Stimulated activated CD4-positive, alpha-beta T cell treated with anti-CD3 and anti-CD28 coated beads, Interleukin-15, amount 100 ng/mL, for 24 hours (primary cell): ENCODE data around the gene CAND1.

Experiments
- DNase-seq: peaks from one replicate; pipeline ENCODE4 v3.0.0-alpha.2; 2020

Gene CAND1

GRCh38 chr12:67348683-67349082 is 79.5 kb downstream of the CAND1 start:
- no peak for DNase-seq

- no peak for DNase-seq
These were observed 83.5 kb downstream of the CAND1 start for GRCh38 chr12:67352682-67353081.

GRCh38 chr12:67354322-67354721 is 85.2 kb downstream of the CAND1 start:
- DNase-seq = peak; percentile 14

GRCh38 chr12:67354966-67355365 is 85.8 kb downstream of the CAND1 start:
- no peak for DNase-seq

GRCh38 chr12:67355428-67356379 is 86.5 kb downstream of the CAND1 start:
- no peak for DNase-seq

GRCh38 chr12:67356380-67356774 is 87.2 kb downstream of the CAND1 start:
- no peak for DNase-seq

- no peak for DNase-seq
These were observed 88.4 kb downstream of the CAND1 start for GRCh38 chr12:67357376-67358125.

GRCh38 chr12:67358781-67359338 is 89.7 kb downstream of the CAND1 start:
- no peak for DNase-seq

GRCh38 chr12:67362526-67362925 is 93.4 kb downstream of the CAND1 start:
- DNase-seq = no peak

- no peak for DNase-seq
These were observed 95.1 kb downstream of the CAND1 start for GRCh38 chr12:67364228-67364627.

- DNase-seq = no peak
These were observed 96.0 kb downstream of the CAND1 start for GRCh38 chr12:67365131-67365530.

- peak; percentile 5 for DNase-seq
These were observed 98.7 kb downstream of the CAND1 start for GRCh38 chr12:67367843-67368242.
